ENCODE results near the gene LYL1.
A peak's percentile ranks its signal among the peaks of the same experiment; 100 is the strongest.

LYL1 gene

DNA sequence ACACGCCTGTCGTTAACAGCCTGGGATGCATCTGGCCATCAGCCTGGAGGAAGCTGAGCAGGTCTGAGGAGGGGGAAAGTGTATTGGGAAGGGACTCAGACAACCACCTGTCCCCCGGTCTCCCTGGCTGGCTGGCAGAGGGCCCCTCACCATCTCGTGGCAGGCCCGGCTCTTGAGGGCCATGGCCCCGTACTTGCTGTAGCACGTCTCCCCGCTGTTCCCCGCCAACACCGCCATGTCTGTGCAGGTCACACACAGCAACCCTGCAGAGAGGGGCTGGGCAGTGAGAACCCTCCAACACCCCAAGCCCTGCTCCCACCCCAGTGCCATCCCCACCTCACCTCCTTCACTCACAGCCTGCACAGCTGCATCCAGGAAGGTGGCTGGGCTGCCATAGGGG is 9.9 kb upstream of the LYL1 start:
- Histone ChIP-seq H3K4me2 (no peak overlapping the region), H3K4me1 (ENCODE audit: low read depth, poor library complexity, severe bottlenecking) (peaks cover 10% of the 10 kb centered on the region), H3K27ac (no peak overlapping the region), H3K9ac (no peak overlapping the region), H4K20me1 (ENCODE audit: insufficient read depth) (no peaks in the 10 kb centered on the region), H2AFZ (ENCODE audit: low read depth) (no peak overlapping the region), H3K36me3 (ENCODE audit: insufficient read depth) (no peaks in the 10 kb centered on the region), H3K27me3 (ENCODE audit: insufficient read depth, low read depth) (no peaks in the 10 kb centered on the region), H3K4me3 (IDR thresholded peaks at IDR 0.05; ENCODE audit: insufficient read depth, low read depth, low read length) (no peak overlapping the region), H3K79me2 (ENCODE audit: insufficient read depth, low read depth) (peaks cover 18% of the 10 kb centered on the region)
- TF ChIP-seq, protein P1, sequence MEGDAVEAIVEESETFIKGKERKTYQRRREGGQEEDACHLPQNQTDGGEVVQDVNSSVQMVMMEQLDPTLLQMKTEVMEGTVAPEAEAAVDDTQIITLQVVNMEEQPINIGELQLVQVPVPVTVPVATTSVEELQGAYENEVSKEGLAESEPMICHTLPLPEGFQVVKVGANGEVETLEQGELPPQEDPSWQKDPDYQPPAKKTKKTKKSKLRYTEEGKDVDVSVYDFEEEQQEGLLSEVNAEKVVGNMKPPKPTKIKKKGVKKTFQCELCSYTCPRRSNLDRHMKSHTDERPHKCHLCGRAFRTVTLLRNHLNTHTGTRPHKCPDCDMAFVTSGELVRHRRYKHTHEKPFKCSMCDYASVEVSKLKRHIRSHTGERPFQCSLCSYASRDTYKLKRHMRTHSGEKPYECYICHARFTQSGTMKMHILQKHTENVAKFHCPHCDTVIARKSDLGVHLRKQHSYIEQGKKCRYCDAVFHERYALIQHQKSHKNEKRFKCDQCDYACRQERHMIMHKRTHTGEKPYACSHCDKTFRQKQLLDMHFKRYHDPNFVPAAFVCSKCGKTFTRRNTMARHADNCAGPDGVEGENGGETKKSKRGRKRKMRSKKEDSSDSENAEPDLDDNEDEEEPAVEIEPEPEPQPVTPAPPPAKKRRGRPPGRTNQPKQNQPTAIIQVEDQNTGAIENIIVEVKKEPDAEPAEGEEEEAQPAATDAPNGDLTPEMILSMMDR (conservative IDR thresholded peaks at IDR 0.05; ENCODE audit: low read depth, low read length): no peak

DNA sequence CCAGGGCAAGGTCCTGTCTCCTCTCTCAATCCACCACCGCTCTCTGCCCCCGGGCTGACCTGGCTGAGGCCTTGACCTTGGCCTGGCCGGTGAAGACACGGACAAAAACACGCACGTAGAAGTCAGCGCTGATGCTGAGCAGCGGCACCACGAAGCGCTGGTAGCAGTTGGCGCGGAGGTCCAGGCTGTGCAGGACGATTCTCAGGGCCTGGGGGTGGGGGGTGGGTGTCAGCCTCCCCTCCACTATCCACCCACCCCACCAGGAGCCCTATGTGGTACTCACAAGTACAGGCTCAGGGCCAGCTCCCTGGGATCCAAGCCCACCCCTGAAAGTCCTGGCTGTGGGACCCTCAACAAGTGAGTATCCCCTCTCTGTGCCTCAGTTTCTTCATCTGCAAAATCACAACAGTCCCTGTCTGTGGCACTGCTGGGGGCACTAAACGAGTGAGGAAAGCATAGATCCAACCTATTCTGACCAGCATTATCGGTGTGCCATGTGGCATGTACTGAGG is 7.5 kb upstream of the LYL1 start:
- H3K36me3 ChIP-seq (ENCODE audit: insufficient read depth): no peaks in the 10 kb centered on the region
- H3K4me2 ChIP-seq: no peak overlapping the region
- H3K4me1 ChIP-seq (ENCODE audit: low read depth, poor library complexity, severe bottlenecking): peaks cover 5% of the 10 kb centered on the region
- H3K27ac ChIP-seq: no peak overlapping the region
- peaks cover under 1% of the 10 kb centered on the region; the same call in 1 of the 2 replicates for H3K79me2 ChIP-seq (ENCODE audit: insufficient read depth, low read depth)
- no peak overlapping the region for H2AFZ ChIP-seq (ENCODE audit: low read depth)
- TF ChIP-seq, protein P1 (conservative IDR thresholded peaks at IDR 0.05; ENCODE audit: low read depth, low read length): no peak
- H3K4me3 ChIP-seq (IDR thresholded peaks at IDR 0.05; ENCODE audit: insufficient read depth, low read depth, low read length): no peak overlapping the region
- no peak overlapping the region for H3K9ac ChIP-seq
- H3K27me3 ChIP-seq (ENCODE audit: insufficient read depth, low read depth): no peaks in the 10 kb centered on the region
- H4K20me1 ChIP-seq (ENCODE audit: insufficient read depth): no peaks in the 10 kb centered on the region

DNA sequence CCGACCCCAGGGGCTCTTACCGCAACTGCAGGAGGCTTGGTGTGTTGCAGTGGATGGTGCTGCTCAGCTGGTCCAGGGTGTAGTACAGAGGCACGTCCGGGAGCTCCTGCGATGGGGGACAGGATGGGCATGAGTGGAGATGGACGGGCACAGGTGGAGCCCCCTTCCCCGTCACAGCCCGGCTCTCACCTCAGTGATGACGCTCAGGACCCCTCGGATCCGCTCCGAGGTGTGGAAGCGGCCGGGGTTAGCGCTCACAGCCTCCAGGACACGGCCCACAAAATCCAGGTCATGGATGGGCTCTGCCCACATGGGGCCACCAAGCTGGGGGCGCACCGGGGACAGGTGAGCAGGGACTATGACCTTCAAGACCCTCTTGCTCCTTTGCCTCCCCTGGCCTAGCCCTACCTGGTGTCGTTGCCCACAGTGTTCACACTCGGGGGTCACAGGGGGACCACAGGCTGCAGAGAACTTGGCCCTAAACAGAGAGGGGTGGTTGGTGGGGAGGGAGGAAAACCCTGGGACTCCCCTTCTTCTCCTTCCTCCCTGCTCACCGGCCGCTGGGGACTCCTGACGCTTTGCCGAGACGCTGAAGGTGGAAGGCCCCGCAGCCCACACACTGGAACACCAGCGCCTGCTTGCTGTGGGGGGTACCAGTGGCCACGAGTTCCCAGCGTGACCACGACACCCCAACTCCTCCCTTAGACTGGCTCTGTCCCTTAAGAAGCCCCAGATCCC is 6.9 kb upstream of the LYL1 start:
- H3K4me2 ChIP-seq: no peak overlapping the region
- H4K20me1 ChIP-seq (ENCODE audit: insufficient read depth): no peaks in the 10 kb centered on the region
- H3K9ac ChIP-seq: no peak overlapping the region
- no peaks in the 10 kb centered on the region for H3K27me3 ChIP-seq (ENCODE audit: insufficient read depth, low read depth)
- no peaks in the 10 kb centered on the region; the same call in 1 of the 2 replicates for H3K79me2 ChIP-seq (ENCODE audit: insufficient read depth, low read depth)
- no peak overlapping the region for H3K4me3 ChIP-seq (IDR thresholded peaks at IDR 0.05; ENCODE audit: insufficient read depth, low read depth, low read length)
- no peaks in the 10 kb centered on the region for H3K36me3 ChIP-seq (ENCODE audit: insufficient read depth)
- TF ChIP-seq, protein P1 (conservative IDR thresholded peaks at IDR 0.05; ENCODE audit: low read depth, low read length): no peak
- peaks cover under 1% of the 10 kb centered on the region for H3K4me1 ChIP-seq (ENCODE audit: low read depth, poor library complexity, severe bottlenecking)
- no peak overlapping the region for H2AFZ ChIP-seq (ENCODE audit: low read depth)
- no peak overlapping the region for H3K27ac ChIP-seq

DNA sequence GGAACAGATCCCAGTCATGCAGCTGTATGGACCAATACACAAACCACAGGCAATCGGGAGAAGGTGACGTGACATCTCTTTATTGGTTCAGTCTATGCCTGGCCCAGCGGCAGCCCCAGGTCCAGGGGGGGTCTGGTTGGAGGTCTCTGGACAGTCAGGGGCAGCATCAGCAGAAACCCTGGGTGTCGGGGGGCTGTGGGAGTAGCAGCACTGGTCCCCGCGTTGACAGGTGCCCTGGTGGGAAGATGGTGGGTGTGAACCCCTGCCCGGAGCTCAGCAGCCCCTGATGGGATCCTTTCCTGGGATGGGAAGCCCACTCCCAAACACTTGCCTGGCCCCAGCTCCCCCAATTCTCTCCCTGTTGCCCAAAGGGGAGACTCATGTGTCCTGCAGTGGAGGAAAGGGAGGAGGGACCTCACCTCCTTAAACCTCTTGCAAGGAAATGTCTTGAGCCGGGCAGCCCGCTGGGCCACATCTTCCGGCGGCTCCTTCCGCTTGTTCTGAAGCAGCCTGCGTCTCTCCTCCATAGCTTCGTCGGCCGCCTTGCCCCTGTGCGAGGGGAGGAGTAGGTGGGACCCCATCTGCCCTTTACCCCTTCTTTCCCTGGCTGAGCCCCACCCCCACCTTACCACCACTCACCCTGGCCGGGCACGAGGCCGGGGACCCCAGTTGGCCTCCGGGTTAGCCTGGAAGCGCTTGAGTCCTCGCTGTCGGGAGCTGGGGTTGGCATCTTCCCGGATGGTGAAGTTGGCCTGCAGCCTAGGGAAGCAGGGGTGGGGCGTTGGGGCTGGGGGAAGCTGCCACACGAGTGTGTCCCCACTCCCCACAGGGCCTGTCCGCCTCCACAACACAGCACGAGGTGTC is 2.4 kb upstream of the LYL1 start:
- TF ChIP-seq, protein P1 (conservative IDR thresholded peaks at IDR 0.05; ENCODE audit: low read depth, low read length): no peak
- Histone ChIP-seq H3K4me2 (no peak overlapping the region; the same call in 1 of the 2 replicates), H3K27me3 (ENCODE audit: insufficient read depth, low read depth) (peaks cover 3% of the 10 kb centered on the region; the same call in 1 of the 2 replicates), H3K79me2 (ENCODE audit: insufficient read depth, low read depth) (no peaks in the 10 kb centered on the region), H3K4me3 (IDR thresholded peaks at IDR 0.05; ENCODE audit: insufficient read depth, low read depth, low read length) (no peak overlapping the region), H3K9ac (no peak overlapping the region), H4K20me1 (ENCODE audit: insufficient read depth) (no peaks in the 10 kb centered on the region), H3K36me3 (ENCODE audit: insufficient read depth) (no peaks in the 10 kb centered on the region), H3K4me1 (ENCODE audit: low read depth, poor library complexity, severe bottlenecking) (no peaks in the 10 kb centered on the region), H3K27ac (no peak overlapping the region), H2AFZ (ENCODE audit: low read depth) (0 out of 2 replicates have a peak overlapping the region, but pooled peaks have one; percentile 41)
